DMS 273 (cell line): Measurements from ENCODE around the gene KREMEN2.

ENCODE experiments used
- DNase-seq: peaks from one replicate; lab custom pipeline; 2025; ENCODE audit not compliant: unreplicated experiment; lab: John Stamatoyannopoulos, UW

The KREMEN2 gene

DNA sequence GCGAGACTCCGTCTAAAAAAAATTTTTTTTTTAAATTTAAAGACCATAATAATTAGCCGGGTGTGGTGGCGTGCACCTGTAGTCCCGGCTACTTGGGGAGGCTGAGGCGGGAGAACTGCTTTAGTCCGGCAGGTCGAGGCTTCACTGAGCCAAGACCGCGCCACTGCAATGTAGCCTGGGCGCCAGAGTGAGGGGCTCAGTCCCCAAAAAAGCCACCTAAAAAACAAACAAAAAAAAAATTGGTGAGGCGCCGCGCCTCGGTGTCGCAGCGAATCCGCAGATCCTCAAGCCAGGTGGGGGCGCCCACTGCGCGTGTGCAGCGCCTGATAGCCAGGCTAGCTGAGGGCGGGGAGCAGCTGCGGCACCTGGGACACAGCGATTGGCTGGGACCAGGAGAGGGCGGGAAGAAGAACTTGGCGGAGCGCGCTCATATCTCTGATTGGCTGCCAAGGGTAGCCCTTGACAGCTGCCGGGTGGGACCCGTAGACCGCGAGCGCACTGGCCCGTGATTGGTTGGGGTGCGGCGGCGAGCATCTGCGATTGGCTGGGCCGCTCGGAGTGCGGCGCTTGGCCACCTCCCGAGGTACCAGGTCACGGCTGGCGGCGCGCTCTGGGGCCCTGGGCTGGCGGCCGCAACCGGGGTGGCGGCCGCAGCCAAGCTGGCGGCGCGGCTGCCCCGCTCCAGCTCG lies 39.7 kb downstream of the KREMEN2 start:
- peak; percentile 99 for DNase-seq

DNA sequence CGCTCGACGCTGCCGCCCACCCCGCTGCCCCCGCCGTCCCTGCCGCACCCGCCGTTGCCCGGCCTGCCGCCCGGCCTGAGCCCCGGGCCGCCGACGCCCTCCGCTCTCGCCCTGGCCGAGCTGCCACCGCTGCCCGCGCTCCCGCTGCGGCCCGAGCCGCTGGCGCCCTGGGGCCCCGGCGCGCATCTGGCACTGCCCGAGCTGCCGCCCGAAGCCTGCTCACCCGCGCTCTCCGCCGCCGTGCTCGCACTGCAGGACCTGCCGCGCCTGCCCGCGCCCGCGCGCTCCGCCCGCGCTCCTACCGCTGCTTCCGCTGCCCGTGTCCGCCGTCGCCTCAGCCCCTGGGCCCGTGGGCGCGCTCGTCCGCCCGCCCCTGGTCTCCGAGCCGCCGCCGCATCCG lies 40.2 kb downstream of the KREMEN2 start:
- DNase-seq = peak; percentile 74

- DNase-seq = peak; percentile 69
Observed at GRCh38 chr16:3004781-3005284, 40.8 kb downstream of the KREMEN2 start.

DNA sequence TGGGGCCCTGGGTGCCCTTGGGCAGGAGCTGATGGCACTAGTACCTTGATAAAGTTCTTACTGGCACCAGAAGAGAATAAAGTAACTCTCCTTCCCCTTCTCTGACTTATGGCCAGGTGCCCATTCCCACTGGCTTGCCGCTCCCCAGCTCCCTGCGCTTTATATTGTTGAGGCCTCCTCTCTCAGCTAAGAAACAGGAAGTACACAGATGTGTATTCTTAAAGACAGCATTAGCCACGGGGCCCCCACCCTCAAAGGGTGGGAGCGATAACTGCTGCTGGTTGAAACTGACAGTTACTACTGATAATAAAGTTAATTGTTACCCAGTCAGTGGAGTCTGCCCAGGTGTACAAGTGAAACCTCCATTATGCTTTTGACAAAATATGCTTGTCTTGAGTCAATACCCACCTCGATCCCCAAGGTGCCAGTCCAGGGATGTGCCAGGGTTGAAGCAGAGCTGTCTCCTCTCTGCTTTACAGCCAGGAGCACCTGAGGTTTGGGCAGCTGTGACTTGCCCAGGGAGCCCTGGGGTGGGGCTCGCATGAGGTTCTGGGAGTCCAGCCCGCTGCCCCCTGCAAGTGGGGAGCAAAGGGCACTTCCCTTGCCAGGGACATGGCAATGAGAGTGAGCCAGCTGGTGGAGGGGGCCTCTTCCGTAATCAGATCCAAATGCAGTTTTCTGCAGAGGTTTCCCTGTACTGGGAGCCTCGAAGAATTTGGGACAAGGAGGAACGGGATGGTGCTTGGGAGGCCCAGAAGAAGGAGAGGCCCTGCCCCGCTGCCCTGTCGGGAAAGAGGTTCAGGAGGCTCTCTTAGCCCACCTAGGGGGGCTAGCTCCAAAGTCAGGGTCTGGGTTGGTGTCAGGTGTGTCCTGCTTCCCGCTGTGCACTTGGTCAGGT lies 43.2 kb downstream of the KREMEN2 start:
- DNase-seq = no peak

- no peak for DNase-seq
Observed at GRCh38 chr16:3007957-3008689, 44.0 kb downstream of the KREMEN2 start.

DNA sequence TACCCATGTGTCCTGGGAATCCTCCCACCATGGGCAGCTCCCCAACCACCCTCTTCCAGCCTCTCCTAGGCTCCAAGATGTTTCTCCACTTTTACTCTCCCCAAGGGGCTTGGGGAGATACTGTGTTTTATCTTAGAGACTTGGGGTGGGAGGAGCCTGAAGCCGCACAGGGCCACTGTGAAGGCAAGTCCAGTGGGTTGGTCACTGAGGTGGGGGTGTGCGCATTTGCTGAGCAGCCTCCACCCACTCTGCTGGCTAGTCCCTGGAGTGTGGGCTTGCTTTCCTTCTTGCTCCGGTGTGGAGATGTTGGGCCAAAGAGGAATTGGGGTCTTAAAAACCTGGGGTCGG lies 44.6 kb downstream of the KREMEN2 start:
- no peak for DNase-seq

- DNase-seq = no peak
Observed at GRCh38 chr16:3009568-3010390, 45.7 kb downstream of the KREMEN2 start.

GRCh38 chr16:3010510-3010909 lies 46.4 kb downstream of the KREMEN2 start:
- no peak for DNase-seq

DNA sequence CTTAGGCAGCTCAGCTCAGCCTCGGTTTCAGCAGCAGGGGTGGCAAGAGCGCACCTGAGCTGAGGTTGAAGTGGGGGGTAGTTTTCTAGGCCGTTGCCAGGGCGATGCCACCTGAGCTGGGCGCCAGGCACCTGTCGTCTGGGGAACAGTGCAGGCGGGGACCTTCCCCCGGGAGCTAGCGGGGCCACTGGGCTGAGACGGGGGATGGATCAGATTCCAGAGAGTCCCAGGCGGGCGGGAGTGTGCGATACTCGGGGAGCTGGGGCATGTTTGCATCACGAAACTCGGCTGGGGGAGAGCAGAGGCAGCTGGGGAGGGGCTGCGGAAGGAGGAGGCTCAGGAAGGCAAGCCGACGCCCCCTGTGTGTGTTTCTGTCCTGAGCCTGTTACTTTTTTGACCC lies 48.2 kb downstream of the KREMEN2 start:
- no peak for DNase-seq

DNA sequence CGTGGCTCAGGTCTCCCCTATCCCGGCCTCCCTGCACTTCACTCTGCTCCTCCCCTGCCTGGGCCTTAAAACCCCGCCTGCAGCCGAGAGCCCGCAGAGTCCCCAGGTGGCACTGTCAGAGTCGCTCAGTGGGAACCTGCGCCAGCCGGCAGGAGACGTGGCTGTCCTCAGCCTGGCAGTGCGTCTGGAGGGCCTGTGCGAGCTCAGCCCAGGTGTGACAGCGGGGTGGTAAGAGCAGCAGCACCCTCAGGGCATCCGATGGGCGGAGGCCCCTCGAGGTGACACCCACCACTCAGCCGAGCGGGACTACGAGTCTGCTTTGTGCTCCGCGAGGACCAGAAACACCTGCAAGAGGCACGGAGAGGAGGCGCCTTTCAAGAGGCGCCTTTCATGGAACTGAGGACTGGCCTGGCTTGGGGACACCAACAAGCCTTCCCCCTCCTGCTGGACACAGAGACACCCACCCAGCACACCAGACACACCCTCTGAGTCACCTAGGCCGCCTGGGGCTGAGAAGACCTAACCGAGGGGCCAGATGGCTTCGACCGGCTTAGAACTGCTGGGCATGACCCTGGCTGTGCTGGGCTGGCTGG lies 48.8 kb downstream of the KREMEN2 start, which contains the start of gene CLDN9:
CLDN9 (plus strand) TSS at position 96 of the 593 bp plus-strand sequence; CDS start at position 536, 440 bp downstream.
- DNase-seq = no peak

- no peak for DNase-seq
Observed at GRCh38 chr16:3013491-3013951, 49.4 kb downstream of the KREMEN2 start.

GRCh38 chr16:3013998-3014690 lies 50.1 kb downstream of the KREMEN2 start:
- DNase-seq = no peak

GRCh38 chr16:3014971-3015370 lies 50.9 kb downstream of the KREMEN2 start:
- no peak for DNase-seq

DNA sequence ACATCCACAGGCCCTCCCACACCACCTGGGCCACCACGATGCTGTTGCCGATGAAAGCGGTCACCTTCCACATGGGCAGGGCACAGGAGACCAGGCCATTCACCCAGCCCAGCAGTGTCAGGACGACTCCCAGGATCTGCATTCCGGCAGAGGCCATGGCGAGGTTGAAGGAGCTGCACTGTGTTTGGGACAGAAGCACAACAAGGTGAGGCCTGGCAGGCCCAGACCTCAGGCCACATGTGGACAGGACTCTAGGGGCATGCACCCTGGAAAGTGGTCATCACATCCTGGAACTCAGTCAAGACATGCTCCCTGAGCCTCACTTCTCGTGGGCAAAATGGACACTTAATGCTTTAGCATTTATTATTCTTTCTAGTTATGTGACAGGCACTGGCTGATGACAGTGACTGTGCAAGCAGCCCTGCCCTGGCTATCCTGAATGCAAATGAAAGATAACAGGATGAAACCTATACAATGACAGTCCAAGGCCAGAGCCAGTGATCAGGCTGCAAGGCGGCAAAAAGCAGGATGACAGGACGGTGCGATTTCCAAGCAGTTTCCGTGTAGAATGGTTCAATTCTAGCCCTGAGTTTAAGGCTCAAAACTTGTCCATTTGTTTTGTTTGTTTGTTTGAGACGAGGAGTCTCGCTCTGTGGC lies 51.9 kb downstream of the KREMEN2 start:
- no peak for DNase-seq

GRCh38 chr16:3017344-3017743 lies 53.3 kb downstream of the KREMEN2 start:
- DNase-seq = no peak
